ENCODE data around the gene PRKG1. TPM values are rescaled to one million over a fixed set of nuclear protein-coding genes. Genes with fewer than 3 reads are reported as not detected.

The PRKG1 gene
- polyA plus RNA-seq, 3 donors: not detected

DNA sequence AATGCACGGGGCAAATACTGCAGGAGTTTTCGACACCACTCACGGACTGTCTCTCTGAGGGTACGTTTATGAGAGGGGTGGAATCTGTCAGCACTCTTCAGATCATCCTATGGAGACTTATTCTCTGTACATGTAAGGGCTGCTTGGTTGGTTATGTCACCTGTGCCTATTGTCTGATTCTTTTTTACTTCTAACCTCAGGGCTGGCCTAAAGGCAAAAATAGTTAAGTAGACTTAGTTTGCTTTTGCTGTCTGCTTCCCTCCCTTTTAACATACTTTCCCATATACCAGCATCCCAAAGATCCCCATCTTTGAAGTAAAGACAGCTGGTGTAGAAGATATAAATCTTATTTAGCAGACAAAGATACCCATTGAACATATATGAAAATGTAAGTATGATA, 105.9 kb downstream of the PRKG1 start:
- TF ChIP-seq, protein P1, sequence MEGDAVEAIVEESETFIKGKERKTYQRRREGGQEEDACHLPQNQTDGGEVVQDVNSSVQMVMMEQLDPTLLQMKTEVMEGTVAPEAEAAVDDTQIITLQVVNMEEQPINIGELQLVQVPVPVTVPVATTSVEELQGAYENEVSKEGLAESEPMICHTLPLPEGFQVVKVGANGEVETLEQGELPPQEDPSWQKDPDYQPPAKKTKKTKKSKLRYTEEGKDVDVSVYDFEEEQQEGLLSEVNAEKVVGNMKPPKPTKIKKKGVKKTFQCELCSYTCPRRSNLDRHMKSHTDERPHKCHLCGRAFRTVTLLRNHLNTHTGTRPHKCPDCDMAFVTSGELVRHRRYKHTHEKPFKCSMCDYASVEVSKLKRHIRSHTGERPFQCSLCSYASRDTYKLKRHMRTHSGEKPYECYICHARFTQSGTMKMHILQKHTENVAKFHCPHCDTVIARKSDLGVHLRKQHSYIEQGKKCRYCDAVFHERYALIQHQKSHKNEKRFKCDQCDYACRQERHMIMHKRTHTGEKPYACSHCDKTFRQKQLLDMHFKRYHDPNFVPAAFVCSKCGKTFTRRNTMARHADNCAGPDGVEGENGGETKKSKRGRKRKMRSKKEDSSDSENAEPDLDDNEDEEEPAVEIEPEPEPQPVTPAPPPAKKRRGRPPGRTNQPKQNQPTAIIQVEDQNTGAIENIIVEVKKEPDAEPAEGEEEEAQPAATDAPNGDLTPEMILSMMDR (IDR thresholded peaks at IDR 0.05): no peak
- H3K9ac ChIP-seq (ENCODE audit: insufficient read depth, low read length, poor library complexity, severe bottlenecking): no peak overlapping the region
- no peak overlapping the region for H3K4me3 ChIP-seq (replicated peaks in 1 of 3; ENCODE audit: low read depth in 2 of 3, low read length in 3 of 3)
- no peaks in the 10 kb centered on the region for H3K27me3 ChIP-seq (ENCODE audit: control insufficient read depth in 2 of 2, insufficient read depth in 2 of 2, low read length in 2 of 2)
- no peaks in the 10 kb centered on the region for H3K79me2 ChIP-seq (ENCODE audit: insufficient read depth, low read length)
- Mint-ChIP-seq H3K36me3 (no peaks in the 10 kb centered on the region), H3K4me1 (no peaks in the 10 kb centered on the region), H3K9me3 (no peaks in the 10 kb centered on the region), H3K27me3 (ENCODE audit: low read depth in 3 of 3) (no peaks in the 10 kb centered on the region), H3K4me3 (no peak overlapping the region), H3K27ac (no peak overlapping the region)
- intact Hi-C loops (cut with micrococcal nuclease): no loop called here
- no peaks in the 10 kb centered on the region for H3K36me3 ChIP-seq (replicated peaks in 1 of 2; ENCODE audit: control insufficient read depth in 1 of 2, insufficient read depth in 2 of 2, low read length in 2 of 2)
- no peaks in the 10 kb centered on the region for H3K9me3 ChIP-seq (replicated peaks in 1 of 2; ENCODE audit: control insufficient read depth in 1 of 2, insufficient read depth in 1 of 2, low read length in 2 of 2)
- DNase-seq: no peak
- H4K20me1 ChIP-seq (ENCODE audit: insufficient read depth, low read length): no peaks in the 10 kb centered on the region
- no peak overlapping the region for H3K27ac ChIP-seq (ENCODE audit: low read depth in 1 of 2, low read length in 2 of 2)
- no peak overlapping the region for H2AFZ ChIP-seq (ENCODE audit: insufficient read depth, low read depth, low read length, poor library complexity, severe bottlenecking)
- WGBS (ENCODE audit: insufficient coverage): 80% methylated on average over 4 of the region's 4 CpGs
- no peaks in the 10 kb centered on the region for H3K4me1 ChIP-seq (ENCODE audit: control insufficient read depth in 1 of 2, insufficient read depth in 2 of 2, low read length in 2 of 2)
- no peak overlapping the region for H3K4me2 ChIP-seq (replicated peaks; ENCODE audit: extremely low read depth, low read length, poor library complexity, severe bottlenecking)

- Histone ChIP-seq H3K27me3 (ENCODE audit: control insufficient read depth in 2 of 2, insufficient read depth in 2 of 2, low read length in 2 of 2) (no peaks in the 10 kb centered on the region), H3K36me3 (replicated peaks in 1 of 2; ENCODE audit: control insufficient read depth in 1 of 2, insufficient read depth in 2 of 2, low read length in 2 of 2) (no peaks in the 10 kb centered on the region), H4K20me1 (ENCODE audit: insufficient read depth, low read length) (no peaks in the 10 kb centered on the region), H3K27ac (ENCODE audit: low read depth in 1 of 2, low read length in 2 of 2) (no peak overlapping the region), H3K4me3 (replicated peaks in 1 of 3; ENCODE audit: low read depth in 2 of 3, low read length in 3 of 3) (no peak overlapping the region), H3K9ac (ENCODE audit: insufficient read depth, low read length, poor library complexity, severe bottlenecking) (no peak overlapping the region), H3K4me2 (replicated peaks; ENCODE audit: extremely low read depth, low read length, poor library complexity, severe bottlenecking) (no peak overlapping the region), H3K79me2 (ENCODE audit: insufficient read depth, low read length) (no peaks in the 10 kb centered on the region), H3K4me1 (ENCODE audit: control insufficient read depth in 1 of 2, insufficient read depth in 2 of 2, low read length in 2 of 2) (no peaks in the 10 kb centered on the region), H2AFZ (ENCODE audit: insufficient read depth, low read depth, low read length, poor library complexity, severe bottlenecking) (no peak overlapping the region), H3K9me3 (replicated peaks in 1 of 2; ENCODE audit: control insufficient read depth in 1 of 2, insufficient read depth in 1 of 2, low read length in 2 of 2) (no peaks in the 10 kb centered on the region)
- Mint-ChIP-seq H3K4me1 (no peaks in the 10 kb centered on the region), H3K27ac (no peak overlapping the region), H3K9me3 (no peaks in the 10 kb centered on the region), H3K4me3 (no peak overlapping the region), H3K27me3 (ENCODE audit: low read depth in 3 of 3) (no peaks in the 10 kb centered on the region), H3K36me3 (no peaks in the 10 kb centered on the region)
- TF ChIP-seq, protein P1 (IDR thresholded peaks at IDR 0.05): no peak
- no peak for DNase-seq
- intact Hi-C loops (cut with micrococcal nuclease): no loop called here
These were observed 109.5 kb downstream of the PRKG1 start for GRCh38 chr10:51183783-51184182.
